WI38 (cell line): ENCODE results near the gene DARS2.
"Not testable (repeated sequence)": the region's sequence is repeated elsewhere in the genome, so short reads cannot be mapped to it uniquely, and the experiment has no call there.

Experiments
- H3K4me3 ChIP-seq: 2 replicates; pipeline ENCODE4 v1.5.1; 2011; ENCODE audit warnings: low read depth, mild to moderate bottlenecking, control low read depth, low read length
- TF ChIP-seq, protein P1 (sequence below): IDR thresholded peaks from 2 replicates; pipeline ENCODE4 v1.5.1; 2012; ENCODE audit warnings: low read depth, mild to moderate bottlenecking, control low read depth, low read length

The DARS2 gene

DNA sequence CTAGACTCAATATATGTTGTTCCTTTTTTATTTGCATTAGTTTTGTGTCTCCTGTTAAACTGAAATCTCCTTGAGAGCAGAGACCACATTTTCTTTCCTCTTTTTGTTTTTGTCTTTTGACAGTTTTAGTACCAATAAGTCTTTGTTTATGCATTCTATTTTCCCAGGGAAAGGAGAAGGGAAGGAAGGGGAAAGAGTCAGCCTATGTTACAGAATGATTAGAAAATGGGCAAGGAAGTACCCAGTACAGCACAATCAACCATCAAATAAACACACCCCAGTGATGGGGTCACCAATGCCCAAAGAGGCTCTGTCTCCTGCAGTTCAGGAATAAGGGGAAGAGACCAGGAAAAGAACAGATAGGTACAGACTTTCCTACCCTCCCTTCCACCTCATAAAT is 53.8 kb downstream of the DARS2 start:
- H3K4me3 ChIP-seq: no peak overlapping the region
- TF ChIP-seq, protein P1, sequence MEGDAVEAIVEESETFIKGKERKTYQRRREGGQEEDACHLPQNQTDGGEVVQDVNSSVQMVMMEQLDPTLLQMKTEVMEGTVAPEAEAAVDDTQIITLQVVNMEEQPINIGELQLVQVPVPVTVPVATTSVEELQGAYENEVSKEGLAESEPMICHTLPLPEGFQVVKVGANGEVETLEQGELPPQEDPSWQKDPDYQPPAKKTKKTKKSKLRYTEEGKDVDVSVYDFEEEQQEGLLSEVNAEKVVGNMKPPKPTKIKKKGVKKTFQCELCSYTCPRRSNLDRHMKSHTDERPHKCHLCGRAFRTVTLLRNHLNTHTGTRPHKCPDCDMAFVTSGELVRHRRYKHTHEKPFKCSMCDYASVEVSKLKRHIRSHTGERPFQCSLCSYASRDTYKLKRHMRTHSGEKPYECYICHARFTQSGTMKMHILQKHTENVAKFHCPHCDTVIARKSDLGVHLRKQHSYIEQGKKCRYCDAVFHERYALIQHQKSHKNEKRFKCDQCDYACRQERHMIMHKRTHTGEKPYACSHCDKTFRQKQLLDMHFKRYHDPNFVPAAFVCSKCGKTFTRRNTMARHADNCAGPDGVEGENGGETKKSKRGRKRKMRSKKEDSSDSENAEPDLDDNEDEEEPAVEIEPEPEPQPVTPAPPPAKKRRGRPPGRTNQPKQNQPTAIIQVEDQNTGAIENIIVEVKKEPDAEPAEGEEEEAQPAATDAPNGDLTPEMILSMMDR: no peak

DNA sequence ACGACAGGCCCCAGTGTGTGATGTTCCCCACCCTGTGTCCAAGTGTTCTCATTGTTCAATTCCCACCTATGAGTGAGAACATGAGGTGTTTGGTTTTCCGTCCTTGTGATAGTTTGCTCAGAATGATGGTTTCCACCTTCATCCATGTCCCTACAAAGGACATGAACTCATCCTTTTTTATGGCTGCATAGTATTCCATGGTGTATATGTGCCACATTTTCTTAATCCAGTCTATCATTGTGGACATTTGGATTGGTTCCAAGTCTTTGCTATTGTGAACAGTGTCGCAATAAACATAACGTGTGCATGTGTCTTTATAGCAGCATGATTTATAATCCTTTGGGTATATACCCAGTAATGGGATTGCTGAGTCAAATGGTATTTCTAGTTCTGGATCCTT is 56.6 kb downstream of the DARS2 start:
- H3K4me3 ChIP-seq: not testable (repeated sequence)

DNA sequence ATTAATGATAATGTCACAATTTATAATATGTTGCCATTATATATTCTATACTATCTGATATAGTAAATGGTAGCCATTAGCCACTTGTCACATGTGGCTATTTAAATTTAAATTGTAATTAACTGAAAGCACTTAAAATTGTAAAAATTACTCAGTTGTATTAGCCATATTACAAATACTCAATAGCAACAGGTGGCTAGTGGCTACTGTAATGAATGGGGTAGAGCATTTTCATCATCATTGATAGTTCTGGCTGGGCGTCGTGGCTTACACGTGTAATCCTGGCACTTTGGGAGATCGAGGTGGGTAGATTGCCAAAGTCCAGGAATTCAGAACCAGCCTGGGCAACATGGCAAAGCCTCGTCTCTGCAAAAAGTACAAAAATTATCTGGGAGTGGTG is 60.2 kb downstream of the DARS2 start:
- TF ChIP-seq, protein P1: no peak
- no peak overlapping the region for H3K4me3 ChIP-seq

DNA sequence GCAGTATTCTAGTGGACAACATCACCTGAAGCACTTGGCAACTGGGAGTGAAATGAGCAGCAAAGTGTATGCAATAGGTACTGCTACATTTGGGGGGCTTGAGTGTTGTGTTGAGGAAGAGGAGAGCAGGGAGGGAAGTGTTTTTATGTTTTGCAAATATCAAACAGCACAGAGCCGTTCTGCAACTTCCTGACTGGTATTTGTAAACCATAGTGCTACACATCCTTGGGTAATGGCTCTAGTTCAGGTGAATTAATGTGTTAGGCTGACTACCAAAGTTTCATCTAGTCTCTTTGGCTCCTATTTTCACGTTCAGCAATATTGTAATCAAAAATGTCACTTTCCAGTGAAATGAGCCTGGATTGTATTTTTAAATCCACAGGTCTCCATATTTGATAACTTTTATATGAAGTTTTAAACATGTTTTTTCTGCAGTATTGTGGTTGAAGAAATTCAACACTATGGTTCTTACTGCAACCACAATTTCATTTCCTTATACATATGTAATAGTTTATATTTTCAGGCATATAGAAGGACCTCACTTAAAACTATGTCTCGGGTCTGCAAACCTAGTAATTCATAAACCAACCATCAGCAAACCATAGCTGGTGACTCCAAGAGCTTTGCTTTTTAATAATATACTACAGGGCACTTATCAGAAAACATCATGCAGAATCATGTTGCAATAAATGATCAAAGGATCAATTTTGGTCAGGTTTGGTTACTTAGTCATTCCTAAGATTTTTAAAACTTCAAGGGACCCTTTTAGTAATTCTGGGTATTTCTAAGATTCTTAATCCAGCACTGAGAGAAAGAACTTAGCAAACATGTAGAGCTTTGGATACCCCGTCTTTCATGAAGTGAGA is 62.5 kb downstream of the DARS2 start:
- TF ChIP-seq, protein P1: no peak
- H3K4me3 ChIP-seq: no peak overlapping the region

DNA sequence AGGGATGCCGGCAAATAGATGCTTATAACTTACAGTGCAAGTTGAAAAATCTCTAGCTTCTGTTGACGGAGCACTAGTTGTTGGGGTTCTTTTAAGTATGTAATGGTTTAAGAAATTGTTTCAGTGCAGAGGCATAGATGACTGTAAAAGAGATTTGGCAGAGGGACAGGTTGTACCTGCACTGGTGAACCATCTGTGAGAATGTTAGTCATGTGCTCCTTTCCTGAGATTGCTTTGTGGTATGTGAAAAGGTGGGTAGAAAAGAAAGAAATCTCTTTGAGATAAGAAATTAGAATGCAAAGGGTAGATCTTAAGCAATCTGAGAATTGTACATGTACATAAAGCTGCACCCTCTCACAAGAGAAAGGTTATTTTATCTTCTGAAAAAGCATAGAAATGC is 63.2 kb downstream of the DARS2 start:
- H3K4me3 ChIP-seq: no peak overlapping the region
- TF ChIP-seq, protein P1: no peak

DNA sequence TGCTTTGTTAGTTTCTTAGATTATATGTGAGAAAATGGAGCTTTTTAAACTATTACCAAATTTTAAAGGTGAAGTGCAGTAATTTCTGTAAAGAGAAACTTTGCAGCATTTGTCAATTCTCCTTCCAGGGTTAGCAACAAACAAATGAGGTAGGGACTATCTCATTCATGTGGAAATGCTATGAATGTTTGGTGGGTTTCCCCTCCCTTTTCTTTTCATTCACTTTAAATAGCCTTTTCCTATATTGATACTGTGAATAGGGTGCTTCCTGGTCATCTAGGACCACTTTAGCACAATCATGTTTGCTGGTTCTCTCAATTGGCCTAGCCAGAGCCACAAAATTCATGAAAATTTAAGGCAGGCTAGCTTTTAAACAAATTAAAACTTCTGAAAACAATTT is 64.3 kb downstream of the DARS2 start:
- TF ChIP-seq, protein P1: no peak
- H3K4me3 ChIP-seq: no peak overlapping the region

DNA sequence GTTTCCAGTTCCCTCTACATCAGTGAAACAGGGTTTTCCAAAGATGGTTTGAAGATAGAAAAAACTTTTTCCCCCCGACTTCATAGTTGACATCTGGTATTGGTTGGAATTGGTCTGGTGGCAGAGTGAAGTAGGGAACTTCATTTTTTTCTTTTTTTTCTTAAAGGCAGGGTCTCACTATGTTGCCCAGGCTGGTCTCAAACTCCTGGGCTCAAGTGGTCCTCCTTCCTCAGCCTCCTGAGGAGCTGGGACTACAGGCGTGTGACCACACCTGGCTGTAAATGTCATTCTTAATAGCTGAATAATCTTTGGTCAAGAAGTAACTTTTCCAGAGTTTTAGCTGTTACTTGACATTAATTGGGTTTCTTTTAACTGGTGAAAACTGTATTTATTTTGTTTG is 65.4 kb downstream of the DARS2 start:
- no peak overlapping the region for H3K4me3 ChIP-seq
- TF ChIP-seq, protein P1: no peak

DNA sequence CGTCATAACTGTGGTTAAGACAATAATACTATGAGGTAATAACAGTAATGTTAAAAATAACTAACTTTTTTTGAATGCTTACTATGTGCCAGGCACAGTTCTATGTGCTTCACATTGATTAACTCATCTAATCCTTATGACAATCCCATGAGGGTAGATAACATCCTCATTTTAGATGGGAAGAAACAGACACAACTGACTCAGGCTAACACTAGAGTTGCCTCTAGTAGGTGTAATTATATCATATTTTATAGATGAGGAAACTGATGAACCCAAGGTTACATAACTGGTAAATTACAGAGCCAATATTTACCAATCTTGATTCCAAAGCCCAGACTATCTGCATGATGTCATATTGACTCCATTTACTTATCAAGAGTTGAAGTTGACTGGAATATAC is 69.1 kb downstream of the DARS2 start:
- H3K4me3 ChIP-seq: no peak overlapping the region
- TF ChIP-seq, protein P1: no peak
